ENCODE data around the gene CHMP4A. TPM values are rescaled to one million over a fixed set of nuclear protein-coding genes. Genes with fewer than 3 reads are reported as not detected.
A peak's percentile ranks its signal among the peaks of the same experiment; 100 is the strongest.

CHMP4A gene
- total and polyA plus RNA-seq, 9 of the 15 experiments (the other 6 are each of a cell fraction or from before 2014, with no cell fraction given), result 28.8 to 104 (median 52.7) TPM

DNA sequence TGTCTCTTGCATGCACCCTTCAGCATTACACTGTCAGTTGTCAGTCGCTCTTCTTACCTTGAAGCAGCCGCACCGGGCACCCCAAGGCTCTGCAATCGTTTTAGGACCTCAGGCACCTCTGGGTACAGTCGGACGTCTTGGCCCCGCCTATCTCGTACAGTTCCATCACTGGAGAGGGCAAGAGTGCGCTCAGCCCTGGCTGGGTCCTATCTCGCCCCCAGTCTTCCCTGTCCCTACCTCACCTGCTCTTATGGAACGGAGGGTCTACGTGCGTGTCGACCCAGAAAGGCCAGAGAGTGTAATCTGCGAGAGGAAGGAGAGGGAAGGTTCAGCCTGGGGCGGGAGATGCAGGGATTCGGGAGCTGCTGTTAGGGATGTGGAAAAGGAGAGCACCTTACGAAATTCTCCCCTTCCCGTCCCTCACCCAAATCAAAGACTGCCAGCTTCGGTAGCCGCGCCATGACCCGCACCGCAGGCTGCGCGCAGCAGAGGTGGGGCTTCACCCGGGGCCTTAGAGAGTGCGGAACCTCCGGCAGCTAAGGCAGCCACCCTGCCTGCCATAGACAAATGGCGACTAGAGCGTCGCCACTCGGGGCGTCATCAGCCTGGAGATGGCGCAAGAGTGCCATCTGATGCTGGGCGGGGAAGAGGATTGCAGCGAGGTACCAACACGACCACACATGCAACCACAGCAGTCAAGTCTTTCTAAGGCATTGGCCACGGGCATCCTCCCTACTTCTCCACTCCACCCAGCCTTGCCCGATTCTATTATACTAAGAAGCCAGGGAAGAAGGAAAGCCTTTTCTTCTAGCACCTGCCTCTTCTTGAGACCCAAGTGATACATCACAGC is 2.4 kb upstream of the CHMP4A start, which contains the start of gene MDP1 (continued):
- TF ChIP-seq TEAD4 (IDR thresholded peaks at IDR 0.05; ENCODE audit: low read length), result 0 out of 2 replicates have a peak, but pooled peaks have one; percentile 19
- TF ChIP-seq TEAD4 (CRISPR knock-in tag; IDR thresholded peaks at IDR 0.05; ENCODE audit: borderline replicate concordance), result no peak
- no peak for TF ChIP-seq TOE1 (IDR thresholded peaks at IDR 0.05; ENCODE audit: borderline replicate concordance)
- TF ChIP-seq TOE1 (CRISPR knock-in tag; IDR thresholded peaks at IDR 0.05; ENCODE audit: borderline replicate concordance, low read depth), result no peak
- TF ChIP-seq SMARCA4 (IDR thresholded peaks at IDR 0.05), result no peak
- no peak for TF ChIP-seq POLR2H (tag; IDR thresholded peaks at IDR 0.05; ENCODE audit: low read depth)
- TF ChIP-seq, protein P1, sequence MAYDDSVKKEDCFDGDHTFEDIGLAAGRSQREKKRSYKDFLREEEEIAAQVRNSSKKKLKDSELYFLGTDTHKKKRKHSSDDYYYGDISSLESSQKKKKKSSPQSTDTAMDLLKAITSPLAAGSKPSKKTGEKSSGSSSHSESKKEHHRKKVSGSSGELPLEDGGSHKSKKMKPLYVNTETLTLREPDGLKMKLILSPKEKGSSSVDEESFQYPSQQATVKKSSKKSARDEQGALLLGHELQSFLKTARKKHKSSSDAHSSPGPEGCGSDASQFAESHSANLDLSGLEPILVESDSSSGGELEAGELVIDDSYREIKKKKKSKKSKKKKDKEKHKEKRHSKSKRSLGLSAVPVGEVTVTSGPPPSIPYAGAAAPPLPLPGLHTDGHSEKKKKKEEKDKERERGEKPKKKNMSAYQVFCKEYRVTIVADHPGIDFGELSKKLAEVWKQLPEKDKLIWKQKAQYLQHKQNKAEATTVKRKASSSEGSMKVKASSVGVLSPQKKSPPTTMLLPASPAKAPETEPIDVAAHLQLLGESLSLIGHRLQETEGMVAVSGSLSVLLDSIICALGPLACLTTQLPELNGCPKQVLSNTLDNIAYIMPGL (CRISPR knock-in tag; IDR thresholded peaks at IDR 0.05), result no peak
- TF ChIP-seq TAF7 (tag; IDR thresholded peaks at IDR 0.05), result 0 out of 2 replicates have a peak, but pooled peaks have one; percentile 35
- TF ChIP-seq DPF2 (IDR thresholded peaks at IDR 0.05), result no peak
- no peak for TF ChIP-seq GATAD2A (IDR thresholded peaks at IDR 0.05)
- TF ChIP-seq PTTG1 (tag; IDR thresholded peaks at IDR 0.05; ENCODE audit: low read depth), result no peak
- no peak for TF ChIP-seq SAFB (IDR thresholded peaks at IDR 0.05; ENCODE audit: borderline replicate concordance, low read depth, low read length)
- no peak for TF ChIP-seq DACH1 (IDR thresholded peaks at IDR 0.05; ENCODE audit: partially characterized antibody)
- TF ChIP-seq, protein P2, sequence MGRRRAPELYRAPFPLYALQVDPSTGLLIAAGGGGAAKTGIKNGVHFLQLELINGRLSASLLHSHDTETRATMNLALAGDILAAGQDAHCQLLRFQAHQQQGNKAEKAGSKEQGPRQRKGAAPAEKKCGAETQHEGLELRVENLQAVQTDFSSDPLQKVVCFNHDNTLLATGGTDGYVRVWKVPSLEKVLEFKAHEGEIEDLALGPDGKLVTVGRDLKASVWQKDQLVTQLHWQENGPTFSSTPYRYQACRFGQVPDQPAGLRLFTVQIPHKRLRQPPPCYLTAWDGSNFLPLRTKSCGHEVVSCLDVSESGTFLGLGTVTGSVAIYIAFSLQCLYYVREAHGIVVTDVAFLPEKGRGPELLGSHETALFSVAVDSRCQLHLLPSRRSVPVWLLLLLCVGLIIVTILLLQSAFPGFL (CRISPR knock-in tag; IDR thresholded peaks at IDR 0.05), result no peak
- TF ChIP-seq, protein P3, sequence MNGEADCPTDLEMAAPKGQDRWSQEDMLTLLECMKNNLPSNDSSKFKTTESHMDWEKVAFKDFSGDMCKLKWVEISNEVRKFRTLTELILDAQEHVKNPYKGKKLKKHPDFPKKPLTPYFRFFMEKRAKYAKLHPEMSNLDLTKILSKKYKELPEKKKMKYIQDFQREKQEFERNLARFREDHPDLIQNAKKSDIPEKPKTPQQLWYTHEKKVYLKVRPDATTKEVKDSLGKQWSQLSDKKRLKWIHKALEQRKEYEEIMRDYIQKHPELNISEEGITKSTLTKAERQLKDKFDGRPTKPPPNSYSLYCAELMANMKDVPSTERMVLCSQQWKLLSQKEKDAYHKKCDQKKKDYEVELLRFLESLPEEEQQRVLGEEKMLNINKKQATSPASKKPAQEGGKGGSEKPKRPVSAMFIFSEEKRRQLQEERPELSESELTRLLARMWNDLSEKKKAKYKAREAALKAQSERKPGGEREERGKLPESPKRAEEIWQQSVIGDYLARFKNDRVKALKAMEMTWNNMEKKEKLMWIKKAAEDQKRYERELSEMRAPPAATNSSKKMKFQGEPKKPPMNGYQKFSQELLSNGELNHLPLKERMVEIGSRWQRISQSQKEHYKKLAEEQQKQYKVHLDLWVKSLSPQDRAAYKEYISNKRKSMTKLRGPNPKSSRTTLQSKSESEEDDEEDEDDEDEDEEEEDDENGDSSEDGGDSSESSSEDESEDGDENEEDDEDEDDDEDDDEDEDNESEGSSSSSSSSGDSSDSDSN (IDR thresholded peaks at IDR 0.05; ENCODE audit: borderline replicate concordance in 1 of 2, low read depth in 2 of 2, low read length in 2 of 2), result peak in 1 of 2 experiments; percentile 53; a peak in 1 of 4 replicates
- TF ChIP-seq POLR2A (conservative IDR thresholded peaks at IDR 0.05), result peak; percentile 86
- TF ChIP-seq MTA3 (IDR thresholded peaks at IDR 0.05; ENCODE audit: borderline replicate concordance), result peak; percentile 25; the same call in 1 of the 2 replicates
- no peak for TF ChIP-seq STAG1 (CRISPR knock-in tag; IDR thresholded peaks at IDR 0.05; ENCODE audit: borderline replicate concordance)
- TF ChIP-seq, protein P4, sequence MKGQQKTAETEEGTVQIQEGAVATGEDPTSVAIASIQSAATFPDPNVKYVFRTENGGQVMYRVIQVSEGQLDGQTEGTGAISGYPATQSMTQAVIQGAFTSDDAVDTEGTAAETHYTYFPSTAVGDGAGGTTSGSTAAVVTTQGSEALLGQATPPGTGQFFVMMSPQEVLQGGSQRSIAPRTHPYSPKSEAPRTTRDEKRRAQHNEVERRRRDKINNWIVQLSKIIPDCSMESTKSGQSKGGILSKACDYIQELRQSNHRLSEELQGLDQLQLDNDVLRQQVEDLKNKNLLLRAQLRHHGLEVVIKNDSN (CRISPR knock-in tag; IDR thresholded peaks at IDR 0.05), result no peak
- no peak for TF ChIP-seq MYBL2 (IDR thresholded peaks at IDR 0.05; ENCODE audit: low read depth)
- no peak for TF ChIP-seq MYBL2 (CRISPR knock-in tag; IDR thresholded peaks at IDR 0.05; ENCODE audit: borderline replicate concordance)
- TF ChIP-seq FOSL1 (tag; conservative IDR thresholded peaks at IDR 0.05), result no peak; the same call in 1 of the 2 replicates
- no peak for TF ChIP-seq SMAD1 (IDR thresholded peaks at IDR 0.05; ENCODE audit: low read depth, low read length, partially characterized antibody)
- no peak for TF ChIP-seq ZNF707 (CRISPR knock-in tag; conservative IDR thresholded peaks at IDR 0.05)

Data from K562 (cell line).